HEK293 (cell line): ENCODE data around the gene PDE4A.

Experiments
- CTCF ChIA-PET: fragments of 350-600 bp; formaldehyde crosslinking; extraction: SDS; loops from one replicate; lab custom pipeline; 2021; ENCODE audit warnings: antibody characterized with exemption; lab: Yijun Ruan, JAX
- POLR2A ChIA-PET: fragments of 300-600 bp; formaldehyde crosslinking; extraction: SDS; loops from one replicate; lab custom pipeline; 2020; ENCODE audit warnings: antibody characterized with exemption, inconsistent platforms; lab: Yijun Ruan, JAX
- H3K27ac ChIP-seq: fragments of 200-500 bp; sonication (Bioruptor generic); 2 replicates; pipeline ENCODE4 v1.5.1; 2014; ENCODE audit warnings: low read depth, low read length, control low read depth, inconsistent platforms; ENCODE audit errors: extremely low read depth
- H3K36me3 ChIP-seq, 2 experiments: fragments of 200-500 bp in 1 of 2; sonication (Bioruptor generic) in 1 of 2; 1 replicate in 1 of 2; 2 replicates in 1 of 2; pipeline ENCODE4 v1.5.1; 2014 to 2017; ENCODE audit warnings: inconsistent platforms in 2 of 2, low read length in 2 of 2; ENCODE audit not compliant: control insufficient read depth in 2 of 2, insufficient read depth in 1 of 2
- H3K4me1 ChIP-seq: fragments of 200-500 bp; sonication (Bioruptor generic); 2 replicates; pipeline ENCODE4 v1.5.1; 2014; ENCODE audit warnings: mild to moderate bottlenecking, low read length, inconsistent platforms; ENCODE audit not compliant: control insufficient read depth, insufficient read depth
- H3K4me3 ChIP-seq: 2 replicates; pipeline ENCODE4 v1.5.1; 2011; ENCODE audit warnings: low read depth, mild to moderate bottlenecking, control low read depth, low read length, moderate library complexity
- H3K9me3 ChIP-seq: fragments of 200-500 bp; sonication (Bioruptor generic); 2 replicates; pipeline ENCODE4 v1.5.1; 2014; ENCODE audit warnings: low read depth, low read length, inconsistent platforms; ENCODE audit not compliant: control insufficient read depth, insufficient read depth
- GLI4 ChIP-seq: fragments of 450-650 bp; formaldehyde crosslinking; IDR thresholded peaks from 2 replicates; pipeline ENCODE4 v1.5.1; 2016; ENCODE audit warnings: missing biosample characterization, missing genetic modification characterization
- GLIS1 ChIP-seq: fragments of 450-650 bp; formaldehyde crosslinking; IDR thresholded peaks from 2 replicates; pipeline ENCODE4 v1.5.1; 2016; ENCODE audit warnings: missing biosample characterization, missing genetic modification characterization
- KLF9 ChIP-seq: fragments of 450-650 bp; formaldehyde crosslinking; IDR thresholded peaks from 2 replicates; pipeline ENCODE4 v1.5.1; 2016; ENCODE audit warnings: missing biosample characterization, missing genetic modification characterization, low read depth
- OVOL3 ChIP-seq: fragments of 450-650 bp; formaldehyde crosslinking; IDR thresholded peaks from 2 replicates; pipeline ENCODE4 v1.5.1; 2016; ENCODE audit warnings: missing biosample characterization, missing genetic modification characterization
- SP7 ChIP-seq: fragments of 450-650 bp; formaldehyde crosslinking; IDR thresholded peaks from 2 replicates; pipeline ENCODE4 v1.5.1; 2016; ENCODE audit warnings: missing biosample characterization, missing genetic modification characterization
- YY1 ChIP-seq: fragments of 450-650 bp; formaldehyde crosslinking; IDR thresholded peaks from 2 replicates; pipeline ENCODE4 v1.5.1; 2018; ENCODE audit warnings: missing biosample characterization, missing genetic modification characterization
- ZBTB48 ChIP-seq: fragments of 450-650 bp; formaldehyde crosslinking; IDR thresholded peaks from 2 replicates; pipeline ENCODE4 v1.5.1; 2016; ENCODE audit warnings: missing biosample characterization, missing genetic modification characterization
- ZNF211 ChIP-seq: fragments of 450-650 bp; formaldehyde crosslinking; IDR thresholded peaks from 2 replicates; pipeline ENCODE4 v1.5.1; 2016; ENCODE audit warnings: low read depth, missing biosample characterization, missing genetic modification characterization
- ZNF214 ChIP-seq: fragments of 450-650 bp; formaldehyde crosslinking; IDR thresholded peaks from 2 replicates; pipeline ENCODE4 v1.5.1; 2017; ENCODE audit warnings: missing biosample characterization, mild to moderate bottlenecking, missing genetic modification characterization, borderline replicate concordance
- ZNF311 ChIP-seq: fragments of 450-650 bp; formaldehyde crosslinking; IDR thresholded peaks from 2 replicates; pipeline ENCODE4 v1.5.1; 2017; ENCODE audit warnings: missing biosample characterization, missing genetic modification characterization, borderline replicate concordance
- ZNF341 ChIP-seq: fragments of 450-650 bp; formaldehyde crosslinking; IDR thresholded peaks from 2 replicates; pipeline ENCODE4; 2016; ENCODE audit warnings: low read depth, missing biosample characterization, missing genetic modification characterization
- ZNF416 ChIP-seq: fragments of 450-650 bp; formaldehyde crosslinking; IDR thresholded peaks from 2 replicates; pipeline ENCODE4 v1.5.1; 2016; ENCODE audit warnings: missing biosample characterization, missing genetic modification characterization
- ZNF473 ChIP-seq: fragments of 450-650 bp; formaldehyde crosslinking; IDR thresholded peaks from 2 replicates; pipeline ENCODE4 v1.5.1; 2017; ENCODE audit warnings: missing biosample characterization, missing genetic modification characterization
- ZNF48 ChIP-seq: fragments of 450-650 bp; formaldehyde crosslinking; IDR thresholded peaks from 2 replicates; pipeline ENCODE4 v1.5.1; 2016; ENCODE audit warnings: missing biosample characterization, missing genetic modification characterization
- ZNF561 ChIP-seq: fragments of 450-650 bp; IDR thresholded peaks from 2 replicates; pipeline ENCODE4 v1.5.1; 2018; ENCODE audit warnings: missing biosample characterization, missing genetic modification characterization, borderline replicate concordance
- ZNF571 ChIP-seq: fragments of 450-650 bp; formaldehyde crosslinking; IDR thresholded peaks from 2 replicates; pipeline ENCODE4 v1.5.0; 2017; ENCODE audit warnings: missing biosample characterization, missing genetic modification characterization
- ZNF600 ChIP-seq: fragments of 450-650 bp; formaldehyde crosslinking; IDR thresholded peaks from 2 replicates; pipeline ENCODE4 v1.5.1; 2016; ENCODE audit warnings: missing biosample characterization, missing genetic modification characterization
- ZNF623 ChIP-seq: fragments of 450-650 bp; formaldehyde crosslinking; IDR thresholded peaks from 2 replicates; pipeline ENCODE4 v1.5.1; 2016; ENCODE audit warnings: missing biosample characterization, missing genetic modification characterization
- ZNF624 ChIP-seq: fragments of 450-650 bp; formaldehyde crosslinking; IDR thresholded peaks from 2 replicates; pipeline ENCODE4 v1.5.1; 2017; ENCODE audit warnings: missing biosample characterization, missing genetic modification characterization
- ZNF707 ChIP-seq: fragments of 450-650 bp; formaldehyde crosslinking; IDR thresholded peaks from 2 replicates; pipeline ENCODE4 v1.5.1; 2016; ENCODE audit warnings: missing biosample characterization, missing genetic modification characterization
- ZNF843 ChIP-seq: fragments of 450-650 bp; formaldehyde crosslinking; IDR thresholded peaks from 2 replicates; pipeline ENCODE4 v1.5.1; 2016; ENCODE audit warnings: missing biosample characterization, missing genetic modification characterization
- ZSCAN30 ChIP-seq: fragments of 450-650 bp; IDR thresholded peaks from 2 replicates; pipeline ENCODE4 v1.5.1; 2018; ENCODE audit warnings: missing biosample characterization, mild to moderate bottlenecking, missing genetic modification characterization, moderate library complexity
- TF ChIP-seq, protein P1 (sequence below): fragments of 450-650 bp; formaldehyde crosslinking; IDR thresholded peaks from 2 replicates; pipeline ENCODE4 v1.5.1; 2016; ENCODE audit warnings: missing biosample characterization, missing genetic modification characterization
- TF ChIP-seq, protein P2 (sequence below): fragments of 450-650 bp; formaldehyde crosslinking; IDR thresholded peaks from 2 replicates; pipeline ENCODE4 v1.5.1; 2016; ENCODE audit warnings: missing biosample characterization, missing genetic modification characterization
- TF ChIP-seq, protein P3 (sequence below): fragments of 450-650 bp; formaldehyde crosslinking; optimal IDR thresholded peaks from 2 replicates; pipeline ENCODE3; 2016; ENCODE audit warnings: missing biosample characterization, mild to moderate bottlenecking, missing genetic modification characterization
- TF ChIP-seq, protein P4 (sequence below): fragments of 450-650 bp; formaldehyde crosslinking; IDR thresholded peaks from 2 replicates; pipeline ENCODE4 v1.5.1; 2016; ENCODE audit warnings: missing biosample characterization, missing genetic modification characterization
- TF ChIP-seq, protein P5 (sequence below): fragments of 450-650 bp; formaldehyde crosslinking; IDR thresholded peaks from 2 replicates; pipeline ENCODE4 v1.5.1; 2016; ENCODE audit warnings: missing biosample characterization, missing genetic modification characterization
- TF ChIP-seq, protein P6 (sequence below): fragments of 450-650 bp; formaldehyde crosslinking; IDR thresholded peaks from 2 replicates; pipeline ENCODE4 v1.5.1; 2016; ENCODE audit warnings: missing biosample characterization, missing genetic modification characterization

Gene PDE4A

DNA sequence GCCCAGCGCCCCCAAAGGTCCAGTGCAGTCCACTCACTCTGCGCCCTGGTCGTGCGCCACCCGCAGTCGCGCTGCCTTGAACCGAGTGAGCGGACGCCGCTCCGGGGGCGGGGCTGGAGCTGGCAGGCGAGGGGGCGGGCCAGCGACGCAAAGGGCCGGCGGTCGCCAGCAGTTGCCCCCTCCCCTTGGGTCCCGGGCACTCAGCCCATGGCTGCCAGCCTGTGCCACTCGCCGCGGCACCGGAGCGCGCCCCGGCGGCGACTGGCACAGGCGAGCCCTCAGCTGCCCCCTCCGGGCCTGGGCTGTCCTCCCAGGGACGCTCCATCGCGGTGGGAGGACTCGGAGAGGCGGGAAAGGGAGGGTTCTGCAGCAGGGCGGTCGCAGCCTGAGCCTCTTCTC lies 97.0 kb downstream of the PDE4A start, which contains the start of gene S1PR5:
TSS of gene S1PR5 (minus strand) at position 87 of the 399 bp plus-strand sequence. CDS start 2,436 bp downstream, outside the sequence.
- peaks cover 3% of the 10 kb centered on the region; the same call in 1 of the 2 replicates for H3K4me1 ChIP-seq
- POLR2A ChIA-PET = interaction anchor here (0.8 to 1.0 kb wide), 2 partner anchors 35 to 44 kb away, joined by 3 to 7 read pairs; no protein-coding TSS in a partner anchor
- TF ChIP-seq OVOL3 (tag by site-specific recombination) = no peak
- no peak for TF ChIP-seq GLI4 (tag by site-specific recombination)
- TF ChIP-seq ZNF214 = no peak
- peak; percentile 69 for TF ChIP-seq KLF9 (tag by site-specific recombination)
- no peak for TF ChIP-seq ZNF211 (tag by site-specific recombination)
- TF ChIP-seq ZNF623 = peak; percentile 75
- no peak for TF ChIP-seq ZNF473 (tag by site-specific recombination)
- no peak for TF ChIP-seq ZNF571
- TF ChIP-seq, protein P1, sequence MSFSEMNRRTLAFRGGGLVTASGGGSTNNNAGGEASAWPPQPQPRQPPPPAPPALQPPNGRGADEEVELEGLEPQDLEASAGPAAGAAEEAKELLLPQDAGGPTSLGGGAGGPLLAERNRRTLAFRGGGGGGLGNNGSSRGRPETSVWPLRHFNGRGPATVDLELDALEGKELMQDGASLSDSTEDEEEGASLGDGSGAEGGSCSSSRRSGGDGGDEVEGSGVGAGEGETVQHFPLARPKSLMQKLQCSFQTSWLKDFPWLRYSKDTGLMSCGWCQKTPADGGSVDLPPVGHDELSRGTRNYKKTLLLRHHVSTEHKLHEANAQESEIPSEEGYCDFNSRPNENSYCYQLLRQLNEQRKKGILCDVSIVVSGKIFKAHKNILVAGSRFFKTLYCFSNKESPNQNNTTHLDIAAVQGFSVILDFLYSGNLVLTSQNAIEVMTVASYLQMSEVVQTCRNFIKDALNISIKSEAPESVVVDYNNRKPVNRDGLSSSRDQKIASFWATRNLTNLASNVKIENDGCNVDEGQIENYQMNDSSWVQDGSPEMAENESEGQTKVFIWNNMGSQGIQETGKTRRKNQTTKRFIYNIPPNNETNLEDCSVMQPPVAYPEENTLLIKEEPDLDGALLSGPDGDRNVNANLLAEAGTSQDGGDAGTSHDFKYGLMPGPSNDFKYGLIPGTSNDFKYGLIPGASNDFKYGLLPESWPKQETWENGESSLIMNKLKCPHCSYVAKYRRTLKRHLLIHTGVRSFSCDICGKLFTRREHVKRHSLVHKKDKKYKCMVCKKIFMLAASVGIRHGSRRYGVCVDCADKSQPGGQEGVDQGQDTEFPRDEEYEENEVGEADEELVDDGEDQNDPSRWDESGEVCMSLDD (tag by site-specific recombination) = no peak
- TF ChIP-seq ZNF48 = no peak
- TF ChIP-seq ZNF341 = peak; percentile 41; the same call in 1 of the 2 replicates
- no peak for TF ChIP-seq SP7 (tag by site-specific recombination)
- TF ChIP-seq, protein P2, sequence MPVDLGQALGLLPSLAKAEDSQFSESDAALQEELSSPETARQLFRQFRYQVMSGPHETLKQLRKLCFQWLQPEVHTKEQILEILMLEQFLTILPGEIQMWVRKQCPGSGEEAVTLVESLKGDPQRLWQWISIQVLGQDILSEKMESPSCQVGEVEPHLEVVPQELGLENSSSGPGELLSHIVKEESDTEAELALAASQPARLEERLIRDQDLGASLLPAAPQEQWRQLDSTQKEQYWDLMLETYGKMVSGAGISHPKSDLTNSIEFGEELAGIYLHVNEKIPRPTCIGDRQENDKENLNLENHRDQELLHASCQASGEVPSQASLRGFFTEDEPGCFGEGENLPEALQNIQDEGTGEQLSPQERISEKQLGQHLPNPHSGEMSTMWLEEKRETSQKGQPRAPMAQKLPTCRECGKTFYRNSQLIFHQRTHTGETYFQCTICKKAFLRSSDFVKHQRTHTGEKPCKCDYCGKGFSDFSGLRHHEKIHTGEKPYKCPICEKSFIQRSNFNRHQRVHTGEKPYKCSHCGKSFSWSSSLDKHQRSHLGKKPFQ (tag by site-specific recombination) = no peak
- TF ChIP-seq ZNF600 (tag by site-specific recombination) = 0 out of 2 replicates have a peak, but pooled peaks have one; percentile 30
- no peak for TF ChIP-seq ZNF311 (tag by site-specific recombination)
- TF ChIP-seq ZBTB48 (tag by site-specific recombination) = 0 out of 2 replicates have a peak, but pooled peaks have one; percentile 21
- TF ChIP-seq GLIS1 (tag by site-specific recombination) = no peak
- 0 out of 2 replicates have a peak, but pooled peaks have one; percentile 26 for TF ChIP-seq ZSCAN30 (tag by site-specific recombination)
- TF ChIP-seq, protein P3, sequence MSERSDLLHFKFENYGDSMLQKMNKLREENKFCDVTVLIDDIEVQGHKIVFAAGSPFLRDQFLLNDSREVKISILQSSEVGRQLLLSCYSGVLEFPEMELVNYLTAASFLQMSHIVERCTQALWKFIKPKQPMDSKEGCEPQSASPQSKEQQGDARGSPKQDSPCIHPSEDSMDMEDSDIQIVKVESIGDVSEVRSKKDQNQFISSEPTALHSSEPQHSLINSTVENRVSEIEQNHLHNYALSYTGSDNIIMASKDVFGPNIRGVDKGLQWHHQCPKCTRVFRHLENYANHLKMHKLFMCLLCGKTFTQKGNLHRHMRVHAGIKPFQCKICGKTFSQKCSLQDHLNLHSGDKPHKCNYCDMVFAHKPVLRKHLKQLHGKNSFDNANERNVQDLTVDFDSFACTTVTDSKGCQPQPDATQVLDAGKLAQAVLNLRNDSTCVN = peak; percentile 62
- TF ChIP-seq, protein P4, sequence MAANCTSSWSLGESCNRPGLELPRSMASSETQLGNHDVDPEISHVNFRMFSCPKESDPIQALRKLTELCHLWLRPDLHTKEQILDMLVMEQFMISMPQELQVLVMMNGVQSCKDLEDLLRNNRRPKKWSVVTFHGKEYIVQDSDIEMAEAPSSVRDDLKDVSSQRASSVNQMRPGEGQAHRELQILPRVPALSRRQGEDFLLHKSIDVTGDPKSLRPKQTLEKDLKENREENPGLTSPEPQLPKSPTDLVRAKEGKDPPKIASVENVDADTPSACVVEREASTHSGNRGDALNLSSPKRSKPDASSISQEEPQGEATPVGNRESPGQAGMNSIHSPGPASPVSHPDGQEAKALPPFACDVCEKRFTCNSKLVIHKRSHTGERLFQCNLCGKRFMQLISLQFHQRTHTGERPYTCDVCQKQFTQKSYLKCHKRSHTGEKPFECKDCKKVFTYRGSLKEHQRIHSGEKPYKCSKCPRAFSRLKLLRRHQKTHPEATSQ (tag by site-specific recombination) = 0 out of 2 replicates have a peak, but pooled peaks have one; percentile 33
- no peak for TF ChIP-seq ZNF624 (tag by site-specific recombination)
- no peak for TF ChIP-seq ZNF707 (tag by site-specific recombination)
- TF ChIP-seq, protein P5, sequence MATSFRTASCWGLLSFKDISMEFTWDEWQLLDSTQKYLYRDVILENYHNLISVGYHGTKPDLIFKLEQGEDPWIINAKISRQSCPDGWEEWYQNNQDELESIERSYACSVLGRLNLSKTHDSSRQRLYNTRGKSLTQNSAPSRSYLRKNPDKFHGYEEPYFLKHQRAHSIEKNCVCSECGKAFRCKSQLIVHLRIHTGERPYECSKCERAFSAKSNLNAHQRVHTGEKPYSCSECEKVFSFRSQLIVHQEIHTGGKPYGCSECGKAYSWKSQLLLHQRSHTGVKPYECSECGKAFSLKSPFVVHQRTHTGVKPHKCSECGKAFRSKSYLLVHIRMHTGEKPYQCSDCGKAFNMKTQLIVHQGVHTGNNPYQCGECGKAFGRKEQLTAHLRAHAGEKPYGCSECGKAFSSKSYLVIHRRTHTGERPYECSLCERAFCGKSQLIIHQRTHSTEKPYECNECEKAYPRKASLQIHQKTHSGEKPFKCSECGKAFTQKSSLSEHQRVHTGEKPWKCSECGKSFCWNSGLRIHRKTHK (tag by site-specific recombination) = no peak
- peak; percentile 44; the same call in 1 of the 2 replicates for TF ChIP-seq YY1
- no peak for TF ChIP-seq ZNF561
- no peak for TF ChIP-seq ZNF416 (tag by site-specific recombination)
- TF ChIP-seq, protein P6, sequence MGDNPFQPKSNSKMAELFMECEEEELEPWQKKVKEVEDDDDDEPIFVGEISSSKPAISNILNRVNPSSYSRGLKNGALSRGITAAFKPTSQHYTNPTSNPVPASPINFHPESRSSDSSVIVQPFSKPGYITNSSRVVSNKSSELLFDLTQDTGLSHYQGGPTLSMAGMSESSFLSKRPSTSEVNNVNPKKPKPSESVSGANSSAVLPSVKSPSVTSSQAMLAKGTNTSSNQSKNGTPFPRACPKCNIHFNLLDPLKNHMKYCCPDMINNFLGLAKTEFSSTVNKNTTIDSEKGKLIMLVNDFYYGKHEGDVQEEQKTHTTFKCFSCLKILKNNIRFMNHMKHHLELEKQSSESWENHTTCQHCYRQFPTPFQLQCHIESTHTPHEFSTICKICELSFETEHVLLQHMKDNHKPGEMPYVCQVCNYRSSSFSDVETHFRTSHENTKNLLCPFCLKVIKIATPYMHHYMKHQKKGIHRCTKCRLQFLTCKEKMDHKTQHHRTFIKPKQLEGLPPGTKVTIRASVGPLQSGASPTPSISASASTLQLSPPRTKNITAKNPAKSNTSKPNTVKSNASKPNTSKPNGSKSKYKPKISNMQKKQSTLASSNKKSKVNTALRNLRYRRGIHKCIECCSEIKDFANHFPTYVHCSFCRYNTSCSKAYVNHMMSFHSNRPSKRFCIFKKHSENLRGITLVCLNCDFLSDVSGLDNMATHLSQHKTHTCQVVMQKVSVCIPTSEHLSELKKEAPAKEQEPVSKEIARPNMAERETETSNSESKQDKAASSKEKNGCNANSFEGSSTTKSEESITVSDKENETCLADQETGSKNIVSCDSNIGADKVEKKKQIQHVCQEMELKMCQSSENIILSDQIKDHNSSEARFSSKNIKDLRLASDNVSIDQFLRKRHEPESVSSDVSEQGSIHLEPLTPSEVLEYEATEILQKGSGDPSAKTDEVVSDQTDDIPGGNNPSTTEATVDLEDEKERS (tag by site-specific recombination) = no peak
- TF ChIP-seq ZNF843 (tag by site-specific recombination) = no peak

More for the DNA sequence above, 97.0 kb downstream of the PDE4A start, which contains the start of gene S1PR5:
- Histone ChIP-seq H3K4me3 (peak within 1 kb of the TSS; percentile 53), H3K9me3 (no peaks in the 10 kb centered on the region), H3K27ac (peak within 1 kb of the TSS; percentile 39; the same call in 1 of the 2 replicates), H3K36me3 (peaks cover 0 to 8% of the 10 kb centered on the region in 2 experiments; a peak in 1 of 3 replicates)
- CTCF ChIA-PET = interaction anchor here (0.6 to 2.2 kb wide), 6 partner anchors 9 to 1021 kb away, joined by 3 to 6 read pairs (median 3); no protein-coding TSS in a partner anchor
